Activated CD8-positive, alpha-beta memory T cell treated with anti-CD3 and anti-CD28 coated beads for 24 hours (primary cell): ENCODE measurements around the gene LRP1B.
"Not testable (repeated sequence)": the region's sequence is repeated elsewhere in the genome, so short reads cannot be mapped to it uniquely, and the experiment has no call there.

Source experiments
- DNase-seq: peaks from one replicate; pipeline ENCODE4 v3.0.0-alpha.2; 2020

Gene LRP1B

GRCh38 chr2:141871913-141872634 is 258.7 kb downstream of the LRP1B start:
- no peak for DNase-seq

DNA sequence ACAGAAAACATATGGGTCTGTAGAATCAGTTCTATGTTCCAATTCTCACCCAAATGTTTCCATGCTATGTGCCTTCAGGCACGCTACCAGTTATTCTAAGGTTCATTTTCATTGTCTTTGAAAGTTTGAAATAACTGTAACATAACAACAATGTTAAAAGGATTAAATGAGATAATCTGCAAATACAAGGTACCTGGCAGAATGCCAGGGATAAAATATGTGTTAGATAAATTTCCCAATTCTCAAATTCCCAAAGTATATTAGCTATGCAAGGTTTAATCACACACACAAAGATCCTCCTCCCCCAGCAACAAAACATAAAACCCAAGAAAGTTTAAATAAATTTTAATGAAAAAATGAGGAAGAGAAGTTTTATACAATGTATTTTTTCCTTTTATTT is 261.2 kb downstream of the LRP1B start:
- no peak for DNase-seq

- no peak for DNase-seq
These were observed 266.9 kb downstream of the LRP1B start for GRCh38 chr2:141863964-141864363.

GRCh38 chr2:141856215-141856919 is 274.4 kb downstream of the LRP1B start:
- no peak for DNase-seq

DNA sequence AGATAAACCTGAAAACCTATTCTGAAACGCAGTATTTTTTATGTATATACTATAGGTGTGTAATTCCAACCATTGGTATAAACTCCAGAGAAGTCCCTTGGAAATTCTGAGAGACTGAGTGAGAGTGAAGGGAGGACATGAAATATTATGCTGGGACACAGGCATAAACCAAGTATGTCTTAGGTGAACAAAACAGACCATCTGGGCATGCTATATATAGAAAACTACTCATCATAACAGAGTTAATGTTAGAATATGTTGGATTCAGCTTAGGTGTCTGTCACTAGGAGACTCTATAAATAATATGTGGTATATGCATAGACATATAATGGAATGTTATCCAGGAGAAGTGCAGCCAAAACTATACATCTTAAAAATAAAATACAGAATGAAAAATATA is 282.6 kb downstream of the LRP1B start:
- no peak for DNase-seq

GRCh38 chr2:141844231-141844630 is 286.6 kb downstream of the LRP1B start:
- no peak for DNase-seq

DNA sequence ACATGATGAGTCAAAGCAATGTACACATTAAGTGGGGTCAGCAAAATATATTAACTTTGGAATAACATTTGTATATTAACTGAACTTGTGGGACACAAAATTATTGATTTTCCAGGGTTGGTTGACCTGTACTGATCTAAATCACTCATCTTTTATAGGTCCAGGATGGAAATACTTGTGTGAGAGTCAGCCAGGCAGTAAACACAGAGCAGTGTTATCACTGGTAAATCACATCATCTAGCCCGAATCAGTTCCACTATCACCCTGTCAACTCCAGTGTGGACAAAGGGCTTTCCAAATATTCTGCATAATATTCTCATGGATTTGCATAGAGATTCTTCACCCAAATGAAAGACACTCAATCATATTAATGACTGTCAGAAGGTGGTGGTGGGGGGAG is 295.7 kb downstream of the LRP1B start:
- no peak for DNase-seq

GRCh38 chr2:141828761-141829160 is 302.1 kb downstream of the LRP1B start:
- no peak for DNase-seq

DNA sequence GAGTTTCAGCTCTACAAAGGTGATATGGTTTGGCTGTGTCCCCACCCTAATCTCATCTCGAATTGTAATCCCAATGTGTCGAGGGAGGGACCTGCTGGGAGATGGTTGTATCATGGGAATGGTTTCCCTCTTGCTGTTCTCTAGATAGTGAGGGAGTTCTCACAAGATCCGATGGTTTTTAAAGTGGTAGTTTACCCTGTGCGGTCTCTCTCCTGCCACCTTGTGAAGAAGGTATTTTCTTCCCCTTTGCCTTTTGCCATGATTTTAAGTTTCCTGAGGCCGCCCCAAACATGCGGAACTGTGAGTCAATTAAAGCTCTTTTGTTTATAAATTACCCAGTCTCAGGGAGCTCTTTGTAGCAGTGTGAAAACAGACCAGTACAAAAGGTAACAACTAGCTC is 306.0 kb downstream of the LRP1B start:
- DNase-seq = no peak

DNA sequence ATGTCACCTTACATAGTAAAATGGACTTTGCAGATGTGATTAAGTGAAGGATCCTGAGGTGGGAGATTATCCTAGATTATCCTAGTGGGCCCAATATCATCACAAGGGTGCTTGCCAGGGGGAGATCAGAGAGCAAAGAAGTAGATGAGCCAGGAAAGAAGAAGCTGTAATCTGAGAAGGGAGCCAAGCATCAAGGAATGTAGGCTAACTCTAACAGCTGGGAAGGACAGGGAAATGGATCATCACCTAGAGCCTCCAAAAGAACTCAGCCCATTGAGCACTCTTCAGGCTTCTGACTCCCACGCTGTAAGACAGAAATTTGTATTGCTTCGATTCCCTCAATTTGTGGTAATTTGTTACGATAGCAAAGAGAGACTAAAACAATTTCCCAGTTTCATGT is 309.9 kb downstream of the LRP1B start:
- no peak for DNase-seq

DNA sequence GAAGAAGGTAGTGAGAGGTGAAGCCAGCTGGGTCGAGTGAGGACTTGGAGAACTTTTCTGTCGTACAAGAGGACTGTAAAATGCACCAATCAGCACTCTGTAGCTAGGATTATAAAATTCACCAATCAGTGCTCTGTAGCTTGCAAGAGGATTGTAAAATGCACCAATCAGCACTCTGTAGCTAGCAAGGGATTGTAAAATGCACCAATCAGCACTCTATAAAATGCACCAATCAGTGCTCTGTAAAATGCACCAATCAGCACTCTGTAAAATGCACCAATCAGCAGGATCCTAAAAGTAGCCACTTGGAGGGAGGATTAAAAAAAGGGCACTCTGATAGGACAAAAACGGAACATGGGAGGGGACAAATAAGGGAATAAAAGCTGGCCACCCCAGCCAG is 315.5 kb downstream of the LRP1B start:
- DNase-seq = not testable (repeated sequence)

DNA sequence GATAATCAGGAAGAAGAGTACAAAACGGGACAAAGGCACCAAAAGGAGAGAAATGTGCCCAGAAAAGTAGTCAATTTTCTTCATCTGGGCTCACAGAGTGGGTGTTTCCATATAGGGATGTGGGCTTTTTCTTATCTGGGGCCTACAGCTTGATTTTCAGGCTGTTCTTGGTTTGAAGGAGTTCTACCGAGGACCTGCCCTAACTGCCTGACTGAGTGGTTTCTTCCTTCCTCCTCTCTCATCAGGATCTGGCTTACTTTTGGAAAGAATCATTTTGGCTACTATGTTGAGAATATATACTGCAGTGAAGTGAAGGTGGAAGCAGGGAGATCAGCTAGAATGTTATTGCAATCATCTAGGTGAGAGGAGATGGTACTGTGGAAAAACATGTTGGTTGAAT is 316.7 kb downstream of the LRP1B start:
- DNase-seq = no peak

DNA sequence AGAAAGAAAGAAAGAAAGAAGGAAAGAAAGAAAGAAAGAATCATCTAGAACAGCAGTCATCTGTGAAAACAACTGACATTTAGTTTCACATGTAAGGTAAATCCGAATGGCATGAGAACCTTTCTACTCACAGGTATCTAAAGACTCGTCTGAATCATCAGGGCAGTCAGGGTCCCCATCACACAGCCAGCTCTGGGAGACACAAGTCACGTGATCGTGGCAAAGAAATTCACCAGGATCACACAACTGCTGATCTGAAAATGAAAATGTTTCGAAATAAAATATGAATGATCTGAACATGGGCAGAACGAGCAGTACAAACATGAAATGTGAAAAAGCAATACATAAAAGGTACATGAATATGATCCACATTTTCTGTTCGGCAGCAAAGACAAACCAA is 320.7 kb downstream of the LRP1B start:
- DNase-seq = no peak

DNA sequence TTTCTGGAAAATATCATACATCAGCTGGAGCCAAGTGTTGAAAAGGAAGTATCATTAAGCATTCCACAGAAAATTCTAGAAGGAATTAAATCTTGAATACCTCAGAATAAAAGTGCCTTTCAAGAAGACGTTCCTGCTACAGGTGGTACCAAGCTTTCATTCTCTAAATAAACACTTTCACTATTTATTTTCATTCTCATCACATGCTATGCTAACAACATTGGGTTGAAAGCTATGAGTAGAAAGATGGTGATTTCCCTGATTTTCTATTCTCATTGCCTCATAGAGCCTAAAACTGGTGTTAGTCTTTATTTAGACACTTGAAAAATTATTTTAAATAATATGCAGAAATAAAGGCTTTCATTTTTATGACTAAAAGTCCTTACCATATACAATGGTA is 324.7 kb downstream of the LRP1B start:
- DNase-seq = no peak

- DNase-seq = no peak
These were observed 325.5 kb downstream of the LRP1B start for GRCh38 chr2:141805302-141805701.

DNA sequence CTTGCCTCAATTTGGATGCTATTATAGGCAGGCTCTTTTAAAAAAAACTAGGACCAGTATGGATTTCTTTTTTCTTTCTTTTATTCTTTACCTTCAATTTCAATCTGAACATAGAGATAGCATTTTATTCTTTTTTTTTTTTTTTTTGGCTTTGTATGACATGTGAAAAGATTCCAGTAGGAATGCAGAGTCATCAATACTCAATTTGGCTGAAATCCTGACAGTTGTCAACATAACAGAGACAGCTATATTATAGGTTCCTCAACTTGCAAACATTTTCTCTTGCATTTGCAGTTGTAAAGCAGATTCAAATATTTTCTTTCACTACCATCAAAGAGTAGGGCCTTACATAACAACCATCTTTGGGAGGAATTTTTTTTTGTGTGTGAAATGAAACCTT is 334.4 kb downstream of the LRP1B start:
- DNase-seq = no peak

DNA sequence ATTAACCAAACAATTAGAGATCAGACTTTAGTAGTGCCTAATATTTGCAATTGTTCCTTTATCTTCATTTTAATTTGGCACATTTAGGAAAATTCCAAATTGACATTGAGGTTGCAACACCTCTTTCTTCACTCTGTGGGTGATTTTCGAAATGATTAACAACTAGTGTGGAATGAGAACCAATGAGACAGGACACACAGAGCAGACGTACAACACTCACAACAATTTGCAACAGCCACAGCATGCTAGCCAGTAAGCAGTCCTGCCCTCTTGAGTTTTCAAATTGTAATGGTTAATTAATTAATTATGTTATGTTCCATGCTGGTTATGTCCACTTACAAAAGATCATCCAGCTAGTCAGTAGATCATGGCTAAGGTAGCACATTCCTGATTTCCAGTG is 339.3 kb downstream of the LRP1B start:
- no peak for DNase-seq

GRCh38 chr2:141782574-141782973 is 348.2 kb downstream of the LRP1B start:
- DNase-seq = no peak

- no peak for DNase-seq
These were observed 352.4 kb downstream of the LRP1B start for GRCh38 chr2:141778315-141778835.

- DNase-seq = no peak
These were observed 360.3 kb downstream of the LRP1B start for GRCh38 chr2:141770530-141770929.

GRCh38 chr2:141767691-141768090 is 363.1 kb downstream of the LRP1B start:
- no peak for DNase-seq

- no peak for DNase-seq
These were observed 363.8 kb downstream of the LRP1B start for GRCh38 chr2:141767051-141767450.

DNA sequence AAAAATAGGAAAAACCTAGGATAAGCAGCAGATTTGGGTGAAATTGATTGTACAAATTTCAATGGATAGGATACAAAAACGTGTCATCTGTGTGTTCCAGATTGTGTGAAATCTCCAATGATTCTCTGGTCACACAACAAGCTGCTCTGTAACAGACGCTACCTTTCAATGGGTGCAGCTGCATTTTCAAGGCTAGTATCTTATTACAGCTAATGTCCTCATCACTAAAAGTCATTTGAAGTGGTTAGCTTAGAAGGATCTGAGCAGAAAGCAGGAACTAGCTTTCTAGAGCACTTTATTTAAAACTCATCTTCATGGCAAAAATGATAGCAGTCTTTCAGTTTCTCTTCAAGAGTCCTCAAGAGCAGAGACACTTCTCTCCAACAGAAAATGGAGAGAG is 364.6 kb downstream of the LRP1B start:
- DNase-seq = no peak

DNA sequence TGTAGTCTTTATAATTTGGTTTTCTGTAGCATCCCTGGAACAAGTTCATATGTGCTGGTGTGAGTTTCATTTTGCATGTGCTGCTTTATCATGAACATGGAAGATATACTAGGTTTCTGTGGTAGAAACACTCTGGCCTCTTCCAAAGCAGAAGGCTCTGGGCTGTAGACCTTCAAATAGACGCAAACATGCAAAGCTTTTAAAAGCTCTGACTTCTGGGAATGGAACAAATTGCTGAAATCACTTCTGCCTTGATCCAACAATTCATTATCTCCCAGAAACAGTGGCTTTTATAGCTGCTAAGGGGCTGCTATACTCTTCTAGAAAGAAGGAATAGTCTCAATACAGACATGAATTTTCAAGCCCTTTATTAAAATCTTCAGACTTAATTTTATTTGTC is 382.2 kb downstream of the LRP1B start:
- no peak for DNase-seq

- no peak for DNase-seq
These were observed 389.2 kb downstream of the LRP1B start for GRCh38 chr2:141741652-141742051.
